Measurements from ENCODE around the gene BPIFB3. TPM values are rescaled to one million over a fixed set of nuclear protein-coding genes. Genes with fewer than 3 reads are reported as not detected.

BPIFB3 gene
- polyA plus RNA-seq, 1 experiment = not detected

DNA sequence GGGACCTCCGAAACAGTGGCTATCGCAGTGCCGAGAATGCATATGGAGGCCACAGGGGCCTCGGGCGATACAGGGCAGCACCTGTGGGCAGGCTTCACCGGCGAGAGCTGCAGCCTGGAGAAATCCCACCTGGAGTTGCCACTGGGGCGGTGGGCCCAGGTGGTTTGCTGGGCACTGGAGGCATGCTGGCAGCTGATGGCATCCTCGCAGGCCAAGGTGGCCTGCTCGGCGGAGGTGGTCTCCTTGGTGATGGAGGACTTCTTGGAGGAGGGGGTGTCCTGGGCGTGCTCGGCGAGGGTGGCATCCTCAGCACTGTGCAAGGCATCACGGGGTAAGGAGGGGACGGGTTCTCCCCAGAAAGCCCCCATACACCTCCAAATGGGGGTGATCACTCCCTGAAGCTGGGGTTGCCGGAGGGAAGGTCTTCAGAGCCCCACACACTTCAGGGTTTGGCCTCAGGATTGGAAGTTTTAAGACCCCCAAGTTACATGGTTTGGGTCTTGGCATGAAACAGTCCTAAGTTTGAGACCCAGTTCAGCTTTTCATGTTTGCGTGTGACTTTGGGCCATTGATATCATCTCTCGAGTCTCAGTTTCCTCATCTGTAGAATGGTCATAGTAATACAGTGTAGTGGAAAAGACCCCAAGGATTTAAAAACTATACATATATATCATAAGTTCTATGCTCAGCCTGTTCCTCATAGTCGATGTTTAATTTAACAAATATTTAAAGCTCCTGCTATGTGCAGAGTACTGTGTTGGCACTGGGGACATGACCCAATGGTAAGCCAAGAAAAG, 30.0 kb downstream of the BPIFB3 start:
- Histone ChIP-seq H3K27me3 (ENCODE audit: control insufficient read depth, insufficient read depth, low read length) (peaks cover 5% of the 10 kb centered on the region), H3K27ac (ENCODE audit: low read depth, low read length) (no peak overlapping the region), H3K9me3 (ENCODE audit: control insufficient read depth, insufficient read depth, low read length) (no peaks in the 10 kb centered on the region), H3K4me3 (ENCODE audit: low read depth, low read length) (no peak overlapping the region)
- POLR2A ChIA-PET = no interaction called here
- CTCF ChIA-PET = no interaction called here
- TF ChIP-seq, protein P1, sequence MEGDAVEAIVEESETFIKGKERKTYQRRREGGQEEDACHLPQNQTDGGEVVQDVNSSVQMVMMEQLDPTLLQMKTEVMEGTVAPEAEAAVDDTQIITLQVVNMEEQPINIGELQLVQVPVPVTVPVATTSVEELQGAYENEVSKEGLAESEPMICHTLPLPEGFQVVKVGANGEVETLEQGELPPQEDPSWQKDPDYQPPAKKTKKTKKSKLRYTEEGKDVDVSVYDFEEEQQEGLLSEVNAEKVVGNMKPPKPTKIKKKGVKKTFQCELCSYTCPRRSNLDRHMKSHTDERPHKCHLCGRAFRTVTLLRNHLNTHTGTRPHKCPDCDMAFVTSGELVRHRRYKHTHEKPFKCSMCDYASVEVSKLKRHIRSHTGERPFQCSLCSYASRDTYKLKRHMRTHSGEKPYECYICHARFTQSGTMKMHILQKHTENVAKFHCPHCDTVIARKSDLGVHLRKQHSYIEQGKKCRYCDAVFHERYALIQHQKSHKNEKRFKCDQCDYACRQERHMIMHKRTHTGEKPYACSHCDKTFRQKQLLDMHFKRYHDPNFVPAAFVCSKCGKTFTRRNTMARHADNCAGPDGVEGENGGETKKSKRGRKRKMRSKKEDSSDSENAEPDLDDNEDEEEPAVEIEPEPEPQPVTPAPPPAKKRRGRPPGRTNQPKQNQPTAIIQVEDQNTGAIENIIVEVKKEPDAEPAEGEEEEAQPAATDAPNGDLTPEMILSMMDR (IDR thresholded peaks at IDR 0.05; ENCODE audit: low read depth, low read length) = no peak
- DNase-seq (ENCODE audit: low read depth, low spot score) = no peak

DNA sequence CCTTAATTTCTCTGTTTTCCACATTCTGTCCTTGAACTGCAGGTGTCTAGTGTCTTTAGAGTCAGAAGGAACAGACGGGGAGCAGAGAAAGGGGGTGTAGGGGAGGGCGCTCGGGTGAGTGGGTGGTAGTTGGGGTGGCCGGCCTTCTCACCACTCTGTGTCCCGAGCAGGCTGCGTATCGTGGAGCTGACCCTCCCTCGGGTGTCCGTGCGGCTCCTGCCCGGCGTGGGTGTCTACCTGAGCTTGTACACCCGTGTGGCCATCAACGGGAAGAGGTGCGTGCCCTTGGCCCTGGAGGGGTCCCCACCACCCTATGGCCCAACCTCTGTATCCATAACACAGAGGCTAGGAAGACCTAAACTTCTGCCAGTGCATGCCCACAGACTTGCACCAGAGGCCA, 31.0 kb downstream of the BPIFB3 start:
- ChIA-PET CTCF (no interaction called here), POLR2A (no interaction called here)
- no peaks in the 10 kb centered on the region for H3K9me3 ChIP-seq (ENCODE audit: control insufficient read depth, insufficient read depth, low read length)
- no peak overlapping the region for H3K4me3 ChIP-seq (ENCODE audit: low read depth, low read length)
- DNase-seq (ENCODE audit: low read depth, low spot score) = no peak
- no peak overlapping the region for H3K27ac ChIP-seq (ENCODE audit: low read depth, low read length)
- peaks cover 5% of the 10 kb centered on the region for H3K27me3 ChIP-seq (ENCODE audit: control insufficient read depth, insufficient read depth, low read length)
- TF ChIP-seq, protein P1 (IDR thresholded peaks at IDR 0.05; ENCODE audit: low read depth, low read length) = no peak

DNA sequence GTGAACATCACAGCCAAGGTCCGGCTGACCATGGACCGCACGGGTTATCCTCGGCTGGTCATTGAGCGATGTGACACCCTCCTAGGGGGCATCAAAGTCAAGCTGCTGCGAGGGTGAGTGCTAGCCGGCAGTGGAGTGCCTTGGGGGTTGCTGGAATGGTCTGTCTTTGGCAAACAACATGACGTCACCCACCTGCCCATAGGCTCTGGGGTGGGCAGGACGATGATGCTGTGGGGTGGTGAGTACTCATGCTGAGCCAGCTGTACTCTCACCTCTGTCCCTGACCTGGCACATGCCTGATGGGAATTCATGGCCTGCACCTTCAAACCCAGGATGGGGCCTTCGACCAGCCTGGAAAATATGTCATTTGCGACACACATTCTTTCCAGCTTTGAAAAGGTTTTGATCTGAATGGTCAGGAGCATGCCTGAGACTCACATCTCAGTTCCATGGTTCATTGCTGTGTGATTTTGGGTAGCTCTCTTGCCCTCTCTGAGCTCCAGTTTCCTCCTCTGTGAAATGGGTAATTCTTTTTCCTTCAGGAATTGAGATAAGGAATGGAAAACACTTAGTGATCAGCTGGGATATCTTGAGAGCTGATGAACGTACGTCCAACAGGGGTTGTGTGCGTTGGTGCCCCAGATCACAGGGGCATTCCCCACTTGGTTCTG, 32.5 kb downstream of the BPIFB3 start:
- H3K4me3 ChIP-seq (ENCODE audit: low read depth, low read length) = no peak overlapping the region
- DNase-seq (ENCODE audit: low read depth, low spot score) = no peak
- TF ChIP-seq, protein P1 (IDR thresholded peaks at IDR 0.05; ENCODE audit: low read depth, low read length) = no peak
- POLR2A ChIA-PET = no interaction called here
- H3K27me3 ChIP-seq (ENCODE audit: control insufficient read depth, insufficient read depth, low read length) = peaks cover 5% of the 10 kb centered on the region
- H3K9me3 ChIP-seq (ENCODE audit: control insufficient read depth, insufficient read depth, low read length) = no peaks in the 10 kb centered on the region
- no peak overlapping the region for H3K27ac ChIP-seq (ENCODE audit: low read depth, low read length)
- CTCF ChIA-PET = interaction anchor here (0.5 to 1.4 kb wide), 2 partner anchors 59 to 297 kb away, joined by 3 to 4 read pairs; no protein-coding TSS in a partner anchor

DNA sequence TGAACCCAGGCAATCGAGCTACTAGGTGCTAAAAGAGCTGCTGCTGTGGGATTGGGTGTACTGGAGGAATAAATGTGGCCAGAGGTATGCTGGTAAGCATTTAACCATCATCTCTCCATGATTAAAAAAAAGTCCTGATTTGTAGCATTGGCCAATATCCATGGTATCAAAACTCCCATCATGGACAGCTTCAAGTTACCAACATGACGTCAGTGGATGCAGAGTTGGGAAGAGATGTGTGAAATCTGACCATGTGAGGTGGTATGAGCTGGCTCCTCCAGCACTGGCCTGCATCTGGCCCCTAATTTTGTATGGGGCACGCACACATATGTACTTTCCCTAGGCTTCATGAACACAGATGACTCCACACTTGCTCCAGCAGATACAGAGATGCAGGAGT, 37.4 kb downstream of the BPIFB3 start:
- DNase-seq (ENCODE audit: low read depth, low spot score) = no peak
- POLR2A ChIA-PET = no interaction called here
- CTCF ChIA-PET = no interaction called here
- no peak overlapping the region for H3K4me3 ChIP-seq (ENCODE audit: low read depth, low read length)
- H3K9me3 ChIP-seq (ENCODE audit: control insufficient read depth, insufficient read depth, low read length) = no peaks in the 10 kb centered on the region
- no peak overlapping the region for H3K27ac ChIP-seq (ENCODE audit: low read depth, low read length)
- TF ChIP-seq, protein P1 (IDR thresholded peaks at IDR 0.05; ENCODE audit: low read depth, low read length) = no peak
- H3K27me3 ChIP-seq (ENCODE audit: control insufficient read depth, insufficient read depth, low read length) = peaks cover 8% of the 10 kb centered on the region

DNA sequence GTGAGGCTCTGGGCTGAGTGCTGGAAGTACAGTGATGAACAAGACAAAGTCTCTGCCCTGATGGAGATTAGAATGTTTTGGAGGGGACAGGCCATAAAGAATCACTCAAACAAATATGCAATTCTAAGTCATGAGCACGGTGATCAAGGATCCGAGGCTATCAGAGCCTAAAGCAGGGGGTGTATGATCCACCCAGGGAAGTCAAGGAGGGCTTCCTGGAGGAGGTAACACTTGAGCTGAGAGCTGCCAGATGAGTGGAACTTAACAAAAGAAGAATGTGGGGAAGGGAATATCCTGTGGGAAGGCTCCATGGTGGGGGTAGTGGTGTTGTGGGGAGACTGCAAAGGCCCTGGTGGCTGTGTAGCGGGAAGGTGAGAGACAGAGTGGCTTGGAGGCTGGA, 38.0 kb downstream of the BPIFB3 start:
- peaks cover 8% of the 10 kb centered on the region for H3K27me3 ChIP-seq (ENCODE audit: control insufficient read depth, insufficient read depth, low read length)
- no peaks in the 10 kb centered on the region for H3K9me3 ChIP-seq (ENCODE audit: control insufficient read depth, insufficient read depth, low read length)
- no peak overlapping the region for H3K4me3 ChIP-seq (ENCODE audit: low read depth, low read length)
- no peak for DNase-seq (ENCODE audit: low read depth, low spot score)
- ChIA-PET CTCF (no interaction called here), POLR2A (no interaction called here)
- H3K27ac ChIP-seq (ENCODE audit: low read depth, low read length) = no peak overlapping the region
- TF ChIP-seq, protein P1 (IDR thresholded peaks at IDR 0.05; ENCODE audit: low read depth, low read length) = no peak

Measured in AG04450 (cell line).